ENCODE measurements around the gene SYN1. TPM values are rescaled to one million over a fixed set of nuclear protein-coding genes. Genes with fewer than 3 reads are reported as not detected.

SYN1 gene
- total RNA-seq, 1 donor from 2014 or later, result 0.75 TPM

GRCh38 chrX:47540754-47541538 is 78.7 kb downstream of the SYN1 start:
- TF ChIP-seq CTCF (IDR thresholded peaks at IDR 0.05), result peak; percentile 55
- intact Hi-C loops (cut with DNase I), result no loop called here
- peak overlapping the region; percentile 74 for H3K27ac ChIP-seq
- no peak overlapping the region for H3K4me3 ChIP-seq
- no peaks in the 10 kb centered on the region for H3K9me3 ChIP-seq
- peak; percentile 77 for DNase-seq
- H3K27me3 ChIP-seq, result no peaks in the 10 kb centered on the region
- ATAC-seq, result peak; percentile 100
- peaks cover 4% of the 10 kb centered on the region for H3K4me1 ChIP-seq
- H3K36me3 ChIP-seq, result no peaks in the 10 kb centered on the region

GRCh38 chrX:47539860-47540259 is 79.8 kb downstream of the SYN1 start:
- H3K27ac ChIP-seq, result no peak overlapping the region
- ATAC-seq (no peak), DNase-seq (no peak)
- intact Hi-C loops (cut with DNase I), result no loop called here
- peaks cover 4% of the 10 kb centered on the region for H3K4me1 ChIP-seq
- H3K9me3 ChIP-seq, result no peaks in the 10 kb centered on the region
- no peak overlapping the region for H3K4me3 ChIP-seq
- TF ChIP-seq CTCF (IDR thresholded peaks at IDR 0.05), result no peak
- no peaks in the 10 kb centered on the region for H3K27me3 ChIP-seq
- no peaks in the 10 kb centered on the region for H3K36me3 ChIP-seq

- no peaks in the 10 kb centered on the region for H3K9me3 ChIP-seq
- no peaks in the 10 kb centered on the region for H3K4me1 ChIP-seq
- no peaks in the 10 kb centered on the region for H3K27me3 ChIP-seq
- no peak for ATAC-seq
- no peak for TF ChIP-seq CTCF (IDR thresholded peaks at IDR 0.05)
- H3K36me3 ChIP-seq, result no peaks in the 10 kb centered on the region
- no peak for DNase-seq
- intact Hi-C loops (cut with DNase I), result no loop called here
- H3K27ac ChIP-seq, result no peak overlapping the region
- H3K4me3 ChIP-seq, result no peak overlapping the region
These were observed 89.6 kb downstream of the SYN1 start for GRCh38 chrX:47530049-47530448.

- TF ChIP-seq CTCF (IDR thresholded peaks at IDR 0.05), result no peak
- Histone ChIP-seq H3K4me3 (no peak overlapping the region), H3K4me1 (no peaks in the 10 kb centered on the region), H3K9me3 (no peaks in the 10 kb centered on the region), H3K27me3 (no peaks in the 10 kb centered on the region), H3K36me3 (no peaks in the 10 kb centered on the region), H3K27ac (no peak overlapping the region)
- DNase-seq (no peak), ATAC-seq (no peak)
- intact Hi-C loops (cut with DNase I), result loop anchor here (10.0 kb wide), 1 partner anchor 335 kb away; the partner anchor contains the start of gene UBA1
These were observed 90.1 kb downstream of the SYN1 start for GRCh38 chrX:47529548-47529947.

GRCh38 chrX:47523713-47524166 is 95.9 kb downstream of the SYN1 start:
- no peak for TF ChIP-seq CTCF (IDR thresholded peaks at IDR 0.05)
- Histone ChIP-seq H3K27ac (no peak overlapping the region), H3K36me3 (no peaks in the 10 kb centered on the region), H3K4me1 (no peaks in the 10 kb centered on the region), H3K27me3 (no peaks in the 10 kb centered on the region), H3K9me3 (no peaks in the 10 kb centered on the region), H3K4me3 (peak overlapping the region; percentile 52)
- intact Hi-C loops (cut with DNase I), result loop anchor here (10.0 kb wide), 1 partner anchor 329 kb away; the partner anchor contains the start of gene UBA1
- DNase-seq (no peak), ATAC-seq (no peak)
